Kidney epithelial cell (primary cell): ENCODE data around the gene ROR1. TPM values are rescaled to one million over a fixed set of nuclear protein-coding genes. Genes with fewer than 3 reads are reported as not detected.

Experiments used
- DNase-seq: peaks from one replicate; pipeline ENCODE4 v3.0.0-alpha.2; 2010; ENCODE audit warnings: low read depth
- H3K27me3 ChIP-seq: 2 replicates; pipeline ENCODE4 v1.6.0; 2011; ENCODE audit warnings: low read length; ENCODE audit not compliant: control insufficient read depth, insufficient read depth
- H3K36me3 ChIP-seq: 2 replicates; pipeline ENCODE4 v1.5.1; 2011; ENCODE audit warnings: low read length; ENCODE audit not compliant: control insufficient read depth, insufficient read depth
- H3K4me3 ChIP-seq: 2 replicates; pipeline ENCODE4 v1.5.1; 2011; ENCODE audit warnings: low read depth, mild to moderate bottlenecking, control low read depth, low read length
- CTCF ChIP-seq: IDR thresholded peaks from 2 replicates; pipeline ENCODE4 v1.5.1; 2011; ENCODE audit warnings: mild to moderate bottlenecking, moderate library complexity, low read length, control low read depth, inconsistent platforms; ENCODE audit not compliant: insufficient read depth, poor library complexity, severe bottlenecking
- total RNA-seq: library from RNA; depleted of rRNA; stranded (reverse); fragments of >200 nt; gene quantifications from 2 replicates; pipeline ENCODE4 v1.2.3, GENCODE V29; 2015

Gene ROR1
- total RNA-seq, 1 donor from 2014 or later = 21.5 TPM

- H3K27me3 ChIP-seq = no peaks in the 10 kb centered on the region
- no peaks in the 10 kb centered on the region for H3K36me3 ChIP-seq
- no peak for DNase-seq
- TF ChIP-seq CTCF = no peak
- no peak overlapping the region for H3K4me3 ChIP-seq
Measured at GRCh38 chr1:64038965-64039364, 265.1 kb downstream of the ROR1 start.

GRCh38 chr1:64039390-64039926, 265.6 kb downstream of the ROR1 start:
- H3K27me3 ChIP-seq = no peaks in the 10 kb centered on the region
- TF ChIP-seq CTCF = no peak
- H3K4me3 ChIP-seq = no peak overlapping the region
- H3K36me3 ChIP-seq = no peaks in the 10 kb centered on the region
- DNase-seq = peak; percentile 94

- H3K4me3 ChIP-seq = no peak overlapping the region
- H3K27me3 ChIP-seq = no peaks in the 10 kb centered on the region
- DNase-seq = no peak
- TF ChIP-seq CTCF = no peak
- H3K36me3 ChIP-seq = no peaks in the 10 kb centered on the region
Measured at GRCh38 chr1:64041371-64042131, 267.7 kb downstream of the ROR1 start.

- no peak overlapping the region for H3K4me3 ChIP-seq
- no peaks in the 10 kb centered on the region for H3K27me3 ChIP-seq
- no peaks in the 10 kb centered on the region for H3K36me3 ChIP-seq
- DNase-seq = peak; percentile 90
- no peak for TF ChIP-seq CTCF
Measured at GRCh38 chr1:64042331-64043100, 268.7 kb downstream of the ROR1 start.

GRCh38 chr1:64043288-64043687, 269.5 kb downstream of the ROR1 start:
- no peak for DNase-seq

More at GRCh38 chr1:64043288-64043687, 269.5 kb downstream of the ROR1 start:
- no peaks in the 10 kb centered on the region for H3K36me3 ChIP-seq
- no peak for TF ChIP-seq CTCF
- no peak overlapping the region for H3K4me3 ChIP-seq
- no peaks in the 10 kb centered on the region for H3K27me3 ChIP-seq
